ENCODE measurements around the gene SEM1. TPM values are rescaled to one million over a fixed set of nuclear protein-coding genes. Genes with fewer than 3 reads are reported as not detected.
A peak's percentile ranks its signal among the peaks of the same experiment; 100 is the strongest.
"Not testable (repeated sequence)": the region's sequence is repeated elsewhere in the genome, so short reads cannot be mapped to it uniquely, and the experiment has no call there.

The SEM1 gene
- total RNA-seq (2014; rRNA removed; shearing (Covaris generic)) = 348 and 388 TPM in 2 replicates

DNA sequence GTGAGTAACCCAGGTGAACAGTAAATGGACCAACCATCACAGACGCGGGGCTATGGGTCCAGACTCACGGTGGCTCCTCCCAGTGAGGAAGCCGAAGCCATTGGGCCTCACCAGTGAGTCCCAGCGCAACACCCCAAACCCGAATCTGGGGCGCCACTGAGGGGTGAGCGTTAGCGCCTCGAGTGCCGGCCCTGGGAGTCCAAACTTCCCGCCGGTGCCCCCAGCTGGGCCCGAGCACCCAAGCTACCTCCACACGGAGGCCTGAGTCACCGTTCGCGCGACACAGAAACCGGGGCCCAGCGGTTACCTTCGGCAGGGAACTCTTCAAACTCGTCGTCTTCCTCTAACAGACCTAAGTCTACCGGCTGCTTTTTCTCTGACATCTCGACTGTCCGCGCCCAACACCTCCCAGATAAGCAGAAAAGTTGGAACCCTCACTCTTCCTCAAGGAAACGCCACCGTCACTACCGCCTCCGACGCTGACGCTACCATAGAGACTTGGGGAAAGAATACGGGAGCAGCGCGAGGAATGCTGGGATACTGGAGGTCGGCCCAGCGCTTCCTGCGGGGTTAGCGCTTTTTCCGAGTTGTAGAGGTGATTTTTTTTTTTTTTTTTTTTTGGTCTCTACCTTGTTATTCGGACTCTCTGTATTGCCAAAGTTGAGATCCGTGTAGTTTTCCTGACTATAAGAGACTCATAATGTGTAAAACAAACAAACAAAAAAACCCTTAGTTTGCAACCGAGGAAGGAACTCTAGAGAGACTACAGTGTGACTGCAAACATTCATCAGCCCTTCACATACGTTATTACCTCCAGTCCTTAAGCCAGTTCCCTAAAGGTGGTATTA lies at the start of gene SEM1:
SEM1 (minus strand) TSS at position 466 of the 848 bp plus-strand sequence; CDS start at position 383, 83 bp downstream.
- peak; percentile 86 to 92 for DNase-seq

DNA sequence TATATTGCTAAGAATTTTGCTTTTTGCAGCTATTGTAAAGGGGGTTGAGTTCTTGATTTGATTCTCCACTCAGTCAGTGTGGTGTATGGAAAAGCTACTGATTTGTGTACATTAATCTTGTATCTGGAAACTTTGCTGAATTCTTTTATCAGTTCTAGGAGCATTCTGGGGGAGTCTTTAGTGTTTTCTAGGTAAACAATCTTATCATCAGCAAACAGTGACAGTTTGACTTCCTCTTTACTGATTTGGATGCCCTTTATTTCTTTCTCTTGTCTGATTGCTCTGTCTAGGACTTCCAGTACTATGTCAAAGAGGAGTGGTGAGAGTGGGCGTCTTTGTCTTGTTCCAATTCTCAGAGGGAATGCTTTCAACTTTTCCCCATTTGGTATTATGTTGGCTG lies 48.2 kb upstream of the SEM1 start:
- DNase-seq; H3K4me3 ChIP-seq; H3K4me1 ChIP-seq; H3K27ac ChIP-seq; H3K9me3 ChIP-seq (replicated peaks); H3K36me3 ChIP-seq; H3K27me3 ChIP-seq: not testable (repeated sequence)

More for the DNA sequence above, at the start of gene SEM1:
- H3K27ac ChIP-seq = peak within 1 kb of the TSS; percentile 77
- H3K27me3 ChIP-seq = no peaks in the 10 kb centered on the region
- H3K36me3 ChIP-seq = peaks cover 17% of the 10 kb centered on the region
- H3K9me3 ChIP-seq (replicated peaks) = no peaks in the 10 kb centered on the region; the same call in 1 of the 2 replicates
- peaks cover 8% of the 10 kb centered on the region; the same call in 1 of the 2 replicates for H3K4me1 ChIP-seq
- H3K4me3 ChIP-seq = peak within 1 kb of the TSS; percentile 77

DNA sequence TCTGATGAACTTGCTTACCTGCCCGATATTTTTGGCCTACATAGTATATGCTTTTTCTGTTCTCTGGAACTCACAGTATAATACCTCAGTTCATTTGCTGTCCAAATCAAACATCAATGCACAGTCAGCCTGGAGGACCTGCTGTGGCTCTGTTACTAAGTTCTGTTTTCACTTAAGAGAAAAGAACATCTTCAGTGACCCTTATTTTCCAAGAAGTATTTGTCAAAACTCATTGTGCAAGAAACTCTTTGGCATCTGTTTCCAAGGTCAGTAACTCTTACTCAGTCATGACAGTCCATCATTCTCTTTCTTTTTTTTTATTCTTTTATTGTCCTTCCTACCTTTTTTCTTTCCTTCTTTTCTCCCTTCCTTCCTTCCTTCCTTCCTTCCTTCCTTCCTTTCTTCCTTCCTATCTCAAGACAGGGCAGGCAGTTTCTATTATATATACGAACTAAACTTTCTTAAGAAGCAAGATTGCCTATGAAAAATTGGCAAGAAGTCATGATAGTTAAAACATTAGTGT lies 37.8 kb upstream of the SEM1 start:
- Histone ChIP-seq H3K4me1 (no peaks in the 10 kb centered on the region), H3K27me3 (no peaks in the 10 kb centered on the region), H3K27ac (no peak overlapping the region), H3K36me3 (no peaks in the 10 kb centered on the region), H3K4me3 (no peak overlapping the region), H3K9me3 (replicated peaks) (no peaks in the 10 kb centered on the region)
- no peak for DNase-seq

DNA sequence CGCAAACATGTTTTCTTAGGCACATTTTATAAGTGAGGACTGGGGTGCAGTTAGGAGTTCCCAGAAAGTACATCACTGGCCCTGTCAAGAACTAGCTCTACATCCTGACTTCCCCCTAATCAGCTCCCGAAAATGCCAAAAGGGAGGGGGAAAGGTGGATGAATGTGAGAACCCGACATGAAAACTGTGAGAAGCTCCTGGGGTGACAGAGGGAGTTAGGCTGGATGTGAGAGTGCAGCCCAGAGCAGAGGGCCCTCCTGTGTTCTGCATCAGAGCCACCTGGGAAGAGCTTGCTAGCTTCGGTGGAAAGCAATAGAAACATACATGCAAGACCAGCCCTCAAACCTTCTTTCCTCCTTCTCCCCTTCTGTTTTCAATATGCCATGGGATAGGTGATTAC lies 30.5 kb upstream of the SEM1 start:
- Histone ChIP-seq H3K27ac (no peak overlapping the region), H3K4me1 (no peaks in the 10 kb centered on the region), H3K9me3 (replicated peaks) (no peaks in the 10 kb centered on the region), H3K4me3 (no peak overlapping the region), H3K36me3 (no peaks in the 10 kb centered on the region), H3K27me3 (no peaks in the 10 kb centered on the region)
- no peak for DNase-seq

GRCh38 chr7:96739609-96740008 lies 30.0 kb upstream of the SEM1 start:
- H3K27ac ChIP-seq = no peak overlapping the region
- DNase-seq = peak in 1 of 2 experiments; percentile 8
- H3K4me1 ChIP-seq = no peaks in the 10 kb centered on the region

DNA sequence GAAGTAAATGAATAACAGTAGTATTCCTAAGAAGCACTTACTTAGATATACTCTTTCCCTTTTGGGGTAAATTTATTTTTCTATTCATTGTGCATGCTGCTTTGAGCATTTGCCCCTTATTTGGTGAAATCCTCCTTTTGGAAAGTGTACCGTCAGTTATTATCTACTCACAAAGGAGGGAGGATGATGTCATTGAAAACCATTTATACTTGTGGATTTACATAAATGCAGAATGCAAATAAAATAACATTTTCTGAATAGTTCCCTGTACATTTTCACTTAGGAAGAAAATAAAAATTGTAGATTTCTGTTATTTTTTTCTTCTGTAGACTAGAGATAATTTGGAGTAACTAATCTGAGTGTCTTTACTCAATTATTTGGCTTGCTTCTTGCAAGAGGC lies 29.5 kb upstream of the SEM1 start:
- Histone ChIP-seq H3K4me3 (no peak overlapping the region), H3K4me1 (no peaks in the 10 kb centered on the region), H3K27ac (no peak overlapping the region), H3K27me3 (no peaks in the 10 kb centered on the region), H3K9me3 (replicated peaks) (no peaks in the 10 kb centered on the region), H3K36me3 (no peaks in the 10 kb centered on the region)
- DNase-seq = no peak

More at GRCh38 chr7:96739609-96740008, 30.0 kb upstream of the SEM1 start:
- no peak overlapping the region for H3K4me3 ChIP-seq
- no peaks in the 10 kb centered on the region for H3K27me3 ChIP-seq
- H3K36me3 ChIP-seq = no peaks in the 10 kb centered on the region
- H3K9me3 ChIP-seq (replicated peaks) = no peaks in the 10 kb centered on the region

DNA sequence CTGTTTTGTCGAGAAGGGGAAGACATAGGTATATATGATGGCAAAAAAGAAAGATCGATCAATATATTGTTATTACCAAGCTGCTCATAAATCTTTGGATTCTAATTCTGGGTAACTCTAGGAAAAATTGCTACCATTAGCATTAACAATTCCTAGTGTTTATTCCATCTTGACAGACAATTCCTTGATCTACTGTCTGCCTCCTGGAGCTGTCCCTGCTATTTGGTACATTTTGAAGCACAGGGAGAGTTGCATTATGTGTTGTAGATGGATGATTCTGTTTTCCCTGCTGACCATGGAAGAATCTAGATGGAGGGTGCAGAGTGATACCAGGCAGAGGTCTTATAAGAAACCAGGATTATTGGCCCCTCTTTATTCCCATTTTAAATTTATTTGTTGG lies 29.1 kb upstream of the SEM1 start:
- Histone ChIP-seq H3K27ac (no peak overlapping the region), H3K36me3 (no peaks in the 10 kb centered on the region), H3K9me3 (replicated peaks) (no peaks in the 10 kb centered on the region), H3K4me3 (no peak overlapping the region), H3K27me3 (no peaks in the 10 kb centered on the region), H3K4me1 (no peaks in the 10 kb centered on the region)
- no peak for DNase-seq

GRCh38 chr7:96737545-96738050 lies 28.0 kb upstream of the SEM1 start:
- no peaks in the 10 kb centered on the region for H3K36me3 ChIP-seq
- H3K27ac ChIP-seq = no peak overlapping the region
- no peaks in the 10 kb centered on the region for H3K27me3 ChIP-seq
- H3K4me3 ChIP-seq = no peak overlapping the region
- no peaks in the 10 kb centered on the region for H3K4me1 ChIP-seq
- peak in 1 of 2 experiments; percentile 7 for DNase-seq
- no peaks in the 10 kb centered on the region for H3K9me3 ChIP-seq (replicated peaks)

DNA sequence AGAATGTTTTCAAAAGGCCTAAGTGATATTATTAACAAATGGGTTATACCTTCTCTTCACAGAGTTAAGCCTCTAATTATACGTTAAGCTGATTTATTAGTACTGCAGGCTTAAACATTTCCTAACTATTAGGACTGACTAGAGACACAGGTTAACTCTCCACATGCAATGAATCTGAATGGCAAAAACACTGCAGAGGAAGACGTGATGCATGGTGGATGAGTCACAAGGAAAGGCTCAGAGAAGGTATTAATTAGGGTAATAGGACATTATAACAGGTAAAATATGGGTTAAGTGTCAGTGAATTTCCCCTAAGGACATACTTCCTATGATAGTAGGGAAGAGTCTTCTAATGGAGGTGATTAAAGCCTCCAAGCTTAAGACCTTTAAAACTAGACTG lies 24.7 kb upstream of the SEM1 start:
- no peak for DNase-seq
- Histone ChIP-seq H3K36me3 (no peaks in the 10 kb centered on the region), H3K27me3 (no peaks in the 10 kb centered on the region), H3K4me3 (no peak overlapping the region), H3K27ac (no peak overlapping the region), H3K4me1 (no peaks in the 10 kb centered on the region), H3K9me3 (replicated peaks) (no peaks in the 10 kb centered on the region)

DNA sequence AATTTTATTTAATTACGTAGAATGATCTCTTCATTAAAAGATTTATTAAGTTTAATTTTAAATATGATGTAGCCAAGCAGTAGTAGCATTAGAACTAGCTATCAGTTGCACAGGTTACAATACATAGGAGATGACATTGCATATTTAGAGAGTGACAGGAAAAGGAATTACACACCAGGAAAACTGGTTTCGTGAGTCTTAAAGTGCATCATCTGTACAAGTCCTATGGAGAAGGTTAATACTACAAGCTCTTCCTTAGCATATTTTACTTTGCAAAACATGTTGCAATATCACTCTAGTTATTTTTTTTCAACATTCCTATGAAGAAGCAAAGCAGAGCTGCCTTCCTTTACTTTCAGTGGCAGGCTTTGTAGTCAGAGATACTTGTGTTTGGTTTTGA lies 20.2 kb upstream of the SEM1 start:
- Histone ChIP-seq H3K9me3 (replicated peaks) (no peaks in the 10 kb centered on the region), H3K27ac (no peak overlapping the region), H3K27me3 (no peaks in the 10 kb centered on the region), H3K36me3 (no peaks in the 10 kb centered on the region), H3K4me3 (no peak overlapping the region), H3K4me1 (no peaks in the 10 kb centered on the region)
- DNase-seq = no peak

DNA sequence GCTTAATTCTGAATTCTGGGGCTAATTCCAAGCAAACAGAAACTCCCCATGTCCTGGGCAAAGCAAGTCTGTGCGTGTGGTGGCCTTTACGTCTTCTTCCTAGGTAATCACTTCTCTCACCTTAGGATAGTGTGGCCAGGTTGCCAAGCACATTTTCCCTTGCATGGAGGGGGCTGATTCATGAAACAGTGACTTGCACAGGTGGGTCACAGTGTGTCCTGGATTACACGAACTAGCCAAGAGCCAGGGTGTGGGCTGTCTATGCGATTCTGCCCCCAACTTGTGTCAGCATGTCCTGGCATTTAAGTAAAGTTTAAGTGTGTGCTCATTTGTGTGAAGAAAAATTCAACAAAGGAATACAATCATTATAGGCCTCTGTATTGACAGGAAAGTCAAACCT lies 18.5 kb upstream of the SEM1 start:
- Histone ChIP-seq H3K36me3 (no peaks in the 10 kb centered on the region), H3K4me3 (no peak overlapping the region), H3K9me3 (replicated peaks) (no peaks in the 10 kb centered on the region), H3K4me1 (no peaks in the 10 kb centered on the region), H3K27me3 (no peaks in the 10 kb centered on the region), H3K27ac (no peak overlapping the region)
- no peak for DNase-seq

DNA sequence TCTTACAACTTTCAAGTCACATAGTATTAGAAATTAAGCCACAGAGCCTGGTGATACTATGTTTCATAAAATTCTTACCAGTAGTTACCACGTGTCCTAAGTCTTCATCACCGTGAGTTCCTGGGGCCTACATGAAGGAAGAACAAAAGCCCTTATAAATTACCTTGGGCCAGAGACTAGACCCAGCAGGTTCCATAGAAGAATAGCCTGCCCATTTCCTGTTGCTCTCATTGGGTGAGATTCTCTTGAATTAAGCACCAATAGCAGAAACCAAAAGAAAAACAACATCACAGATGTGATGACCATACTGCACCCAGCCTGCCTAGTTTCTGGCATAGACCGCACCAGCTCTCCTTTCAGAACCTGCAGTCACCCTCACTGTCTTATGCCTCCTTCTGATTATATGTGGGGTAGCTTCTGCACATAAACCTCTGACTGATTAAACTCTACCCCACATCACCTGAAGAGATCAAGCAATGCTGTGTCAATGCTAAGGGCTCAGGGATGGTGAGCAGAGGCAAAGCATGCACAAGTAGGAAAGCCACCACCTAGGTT lies 18.0 kb upstream of the SEM1 start:
- Histone ChIP-seq H3K4me1 (no peaks in the 10 kb centered on the region), H3K27me3 (no peaks in the 10 kb centered on the region), H3K27ac (no peak overlapping the region), H3K36me3 (no peaks in the 10 kb centered on the region), H3K9me3 (replicated peaks) (no peaks in the 10 kb centered on the region), H3K4me3 (no peak overlapping the region)
- no peak for DNase-seq

GRCh38 chr7:96723622-96724021 lies 14.0 kb upstream of the SEM1 start:
- no peaks in the 10 kb centered on the region for H3K36me3 ChIP-seq
- no peak for DNase-seq

GRCh38 chr7:96722928-96723327 lies 13.3 kb upstream of the SEM1 start:
- H3K27me3 ChIP-seq = not testable (repeated sequence)

More at GRCh38 chr7:96723622-96724021, 14.0 kb upstream of the SEM1 start:
- no peak overlapping the region for H3K4me3 ChIP-seq
- no peaks in the 10 kb centered on the region for H3K9me3 ChIP-seq (replicated peaks)
- H3K27ac ChIP-seq = no peak overlapping the region
- H3K27me3 ChIP-seq = no peaks in the 10 kb centered on the region
- H3K4me1 ChIP-seq = no peaks in the 10 kb centered on the region

DNA sequence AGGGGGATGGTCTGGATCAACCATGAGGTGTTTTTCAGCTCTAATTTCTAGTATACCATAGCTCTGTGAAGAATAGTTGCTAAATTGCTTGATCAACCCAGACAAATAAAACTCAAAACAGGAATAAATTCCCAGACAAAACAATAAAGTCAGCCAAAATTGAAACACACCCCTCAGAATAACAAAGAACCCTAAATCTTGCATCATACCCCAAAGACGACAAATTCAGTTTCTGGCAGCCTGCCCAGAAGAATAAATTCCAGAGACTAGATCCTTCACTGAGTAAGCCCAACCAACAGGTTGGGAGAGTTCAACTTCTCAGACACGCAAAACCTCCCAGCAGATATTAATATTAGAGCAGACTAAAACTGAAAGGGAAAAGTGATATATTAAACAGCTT lies 11.2 kb upstream of the SEM1 start:
- peak; percentile 13 to 36 for DNase-seq
- Histone ChIP-seq H3K4me3 (no peak overlapping the region), H3K9me3 (replicated peaks) (no peaks in the 10 kb centered on the region), H3K27me3 (no peaks in the 10 kb centered on the region), H3K36me3 (no peaks in the 10 kb centered on the region), H3K27ac (no peak overlapping the region), H3K4me1 (no peaks in the 10 kb centered on the region)

More at GRCh38 chr7:96722928-96723327, 13.3 kb upstream of the SEM1 start:
- H3K27ac ChIP-seq; H3K9me3 ChIP-seq (replicated peaks); DNase-seq; H3K36me3 ChIP-seq; H3K4me3 ChIP-seq; H3K4me1 ChIP-seq: not testable (repeated sequence)

Data from SJCRH30 (cell line).